ENCODE measurements around the gene AOC3.

DNA sequence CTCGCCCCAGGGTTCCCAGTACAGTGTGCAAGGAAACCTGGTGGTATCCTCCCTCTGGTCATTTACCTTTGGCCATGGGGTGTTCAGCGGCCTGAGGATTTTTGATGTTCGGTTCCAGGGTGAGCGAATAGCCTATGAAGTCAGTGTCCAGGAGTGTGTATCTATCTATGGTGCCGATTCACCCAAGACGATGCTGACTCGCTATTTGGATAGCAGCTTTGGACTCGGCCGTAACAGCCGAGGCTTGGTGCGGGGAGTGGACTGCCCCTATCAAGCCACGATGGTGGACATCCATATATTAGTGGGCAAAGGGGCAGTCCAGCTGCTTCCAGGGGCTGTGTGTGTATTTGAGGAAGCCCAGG lies 5.5 kb upstream of the AOC3 start:
- no peak for TF ChIP-seq ATF3 (IDR thresholded peaks at IDR 0.05)
- TF ChIP-seq, protein P1, sequence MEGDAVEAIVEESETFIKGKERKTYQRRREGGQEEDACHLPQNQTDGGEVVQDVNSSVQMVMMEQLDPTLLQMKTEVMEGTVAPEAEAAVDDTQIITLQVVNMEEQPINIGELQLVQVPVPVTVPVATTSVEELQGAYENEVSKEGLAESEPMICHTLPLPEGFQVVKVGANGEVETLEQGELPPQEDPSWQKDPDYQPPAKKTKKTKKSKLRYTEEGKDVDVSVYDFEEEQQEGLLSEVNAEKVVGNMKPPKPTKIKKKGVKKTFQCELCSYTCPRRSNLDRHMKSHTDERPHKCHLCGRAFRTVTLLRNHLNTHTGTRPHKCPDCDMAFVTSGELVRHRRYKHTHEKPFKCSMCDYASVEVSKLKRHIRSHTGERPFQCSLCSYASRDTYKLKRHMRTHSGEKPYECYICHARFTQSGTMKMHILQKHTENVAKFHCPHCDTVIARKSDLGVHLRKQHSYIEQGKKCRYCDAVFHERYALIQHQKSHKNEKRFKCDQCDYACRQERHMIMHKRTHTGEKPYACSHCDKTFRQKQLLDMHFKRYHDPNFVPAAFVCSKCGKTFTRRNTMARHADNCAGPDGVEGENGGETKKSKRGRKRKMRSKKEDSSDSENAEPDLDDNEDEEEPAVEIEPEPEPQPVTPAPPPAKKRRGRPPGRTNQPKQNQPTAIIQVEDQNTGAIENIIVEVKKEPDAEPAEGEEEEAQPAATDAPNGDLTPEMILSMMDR (IDR thresholded peaks at IDR 0.05; ENCODE audit: low read depth, low read length, missing input control), result no peak
- no peak for TF ChIP-seq YY1 (IDR thresholded peaks at IDR 0.05)
- no peak for TF ChIP-seq TAF1 (conservative IDR thresholded peaks at IDR 0.05)
- TF ChIP-seq RAD21 (IDR thresholded peaks at IDR 0.05), result no peak

Data from liver (tissue), 3 donors.